ENCODE results near the gene FMNL2. TPM values are rescaled to one million over a fixed set of nuclear protein-coding genes. Genes with fewer than 3 reads are reported as not detected.

FMNL2 gene
- total and polyA plus RNA-seq, 4 experiments from 2014 or later = 0.06 to 1.6 (median 0.94) TPM; not detected in 1

- Histone ChIP-seq H3K36me3 (ENCODE audit: insufficient read depth, low read length) (no peaks in the 10 kb centered on the region), H3K4me3 (ENCODE audit: low read length in 2 of 2) (no peak overlapping the region), H3K9me3 (ENCODE audit: control insufficient read depth in 1 of 2, low read length in 2 of 2) (no peaks in the 10 kb centered on the region), H3K27me3 (ENCODE audit: insufficient read depth, low read length) (no peaks in the 10 kb centered on the region), H3K4me1 (ENCODE audit: insufficient read depth, low read length) (no peaks in the 10 kb centered on the region), H3K27ac (ENCODE audit: low read depth, low read length) (no peak overlapping the region)
- no peak overlapping the region for H3K27ac Mint-ChIP-seq
- H3K9me3 Mint-ChIP-seq = peaks cover 0 to 4% (median 0%) of the 10 kb centered on the region in 8 donors
- ChIA-PET POLR2A (ENCODE audit: partially characterized antibody) (no interaction called here), CTCF (ENCODE audit: partially characterized antibody) (no interaction called here)
- peaks cover 4 to 7% of the 10 kb centered on the region in 2 donors for H3K27me3 Mint-ChIP-seq
- intact Hi-C loops (cut with micrococcal nuclease) = no loop called here
- H3K4me3 Mint-ChIP-seq = no peak overlapping the region
- H3K36me3 Mint-ChIP-seq = no peaks in the 10 kb centered on the region
- no peaks in the 10 kb centered on the region for H3K4me1 Mint-ChIP-seq
- DNase-seq = no peak
Measured at GRCh38 chr2:152363936-152364335, 29.0 kb downstream of the FMNL2 start.

GRCh38 chr2:152367547-152368390 is 32.8 kb downstream of the FMNL2 start:
- no peak overlapping the region for H3K27ac ChIP-seq (ENCODE audit: low read depth, low read length)
- ChIA-PET CTCF (ENCODE audit: partially characterized antibody) (no interaction called here), POLR2A (ENCODE audit: partially characterized antibody) (no interaction called here)
- no peak overlapping the region for H3K4me3 Mint-ChIP-seq
- no peaks in the 10 kb centered on the region for H3K4me1 ChIP-seq (ENCODE audit: insufficient read depth, low read length)
- H3K36me3 ChIP-seq (ENCODE audit: insufficient read depth, low read length) = no peaks in the 10 kb centered on the region
- intact Hi-C loops (cut with micrococcal nuclease) = no loop called here
- H3K9me3 Mint-ChIP-seq = peaks cover 0 to 4% (median 0%) of the 10 kb centered on the region in 8 donors
- H3K27me3 ChIP-seq (ENCODE audit: insufficient read depth, low read length) = no peaks in the 10 kb centered on the region
- peaks cover 5 to 11% of the 10 kb centered on the region in 2 donors for H3K27me3 Mint-ChIP-seq
- no peak overlapping the region for H3K4me3 ChIP-seq (ENCODE audit: low read length in 2 of 2)
- H3K9me3 ChIP-seq (ENCODE audit: control insufficient read depth in 1 of 2, low read length in 2 of 2) = no peaks in the 10 kb centered on the region
- no peak overlapping the region for H3K27ac Mint-ChIP-seq
- no peaks in the 10 kb centered on the region for H3K4me1 Mint-ChIP-seq
- DNase-seq = no peak
- no peaks in the 10 kb centered on the region for H3K36me3 Mint-ChIP-seq

- Mint-ChIP-seq H3K4me3 (no peak overlapping the region), H3K4me1 (no peaks in the 10 kb centered on the region), H3K36me3 (no peaks in the 10 kb centered on the region), H3K9me3 (peaks cover 0 to 4% (median 0%) of the 10 kb centered on the region in 8 donors), H3K27me3 (peaks cover 5 to 9% of the 10 kb centered on the region in 2 donors), H3K27ac (no peak overlapping the region)
- no peak for DNase-seq
- Histone ChIP-seq H3K27ac (ENCODE audit: low read depth, low read length) (no peak overlapping the region), H3K4me3 (ENCODE audit: low read length in 2 of 2) (no peak overlapping the region), H3K4me1 (ENCODE audit: insufficient read depth, low read length) (no peaks in the 10 kb centered on the region), H3K9me3 (ENCODE audit: control insufficient read depth in 1 of 2, low read length in 2 of 2) (no peaks in the 10 kb centered on the region), H3K27me3 (ENCODE audit: insufficient read depth, low read length) (no peaks in the 10 kb centered on the region), H3K36me3 (ENCODE audit: insufficient read depth, low read length) (no peaks in the 10 kb centered on the region)
- CTCF ChIA-PET (ENCODE audit: partially characterized antibody) = no interaction called here
- POLR2A ChIA-PET (ENCODE audit: partially characterized antibody) = no interaction called here
- intact Hi-C loops (cut with micrococcal nuclease) = no loop called here
Measured at GRCh38 chr2:152369176-152369860, 34.3 kb downstream of the FMNL2 start.

- intact Hi-C loops (cut with micrococcal nuclease) = no loop called here
- Mint-ChIP-seq H3K36me3 (no peaks in the 10 kb centered on the region), H3K27me3 (peaks cover 1 to 7% of the 10 kb centered on the region in 2 donors), H3K4me3 (no peak overlapping the region), H3K4me1 (no peaks in the 10 kb centered on the region), H3K27ac (no peak overlapping the region), H3K9me3 (peaks cover 0 to 4% (median 0%) of the 10 kb centered on the region in 8 donors)
- ChIA-PET CTCF (ENCODE audit: partially characterized antibody) (interaction anchor here (1.1 kb wide), 1 partner anchor 21 kb away, joined by 3 read pairs; no protein-coding TSS in a partner anchor), POLR2A (ENCODE audit: partially characterized antibody) (no interaction called here)
- H3K4me1 ChIP-seq (ENCODE audit: insufficient read depth, low read length) = no peaks in the 10 kb centered on the region
- H3K9me3 ChIP-seq (ENCODE audit: control insufficient read depth in 1 of 2, low read length in 2 of 2) = no peaks in the 10 kb centered on the region
- H3K4me3 ChIP-seq (ENCODE audit: low read length in 2 of 2) = no peak overlapping the region
- no peaks in the 10 kb centered on the region for H3K36me3 ChIP-seq (ENCODE audit: insufficient read depth, low read length)
- DNase-seq = no peak
- H3K27me3 ChIP-seq (ENCODE audit: insufficient read depth, low read length) = no peaks in the 10 kb centered on the region
- no peak overlapping the region for H3K27ac ChIP-seq (ENCODE audit: low read depth, low read length)
Measured at GRCh38 chr2:152370783-152371182, 35.8 kb downstream of the FMNL2 start.

GRCh38 chr2:152372438-152372984 is 37.5 kb downstream of the FMNL2 start:
- intact Hi-C loops (cut with micrococcal nuclease) = no loop called here
- Mint-ChIP-seq H3K27me3 (peaks cover 5 to 7% of the 10 kb centered on the region in 2 donors), H3K9me3 (peaks cover 0 to 4% (median 0%) of the 10 kb centered on the region in 8 donors), H3K4me1 (no peaks in the 10 kb centered on the region), H3K4me3 (no peak overlapping the region), H3K27ac (no peak overlapping the region), H3K36me3 (no peaks in the 10 kb centered on the region)
- Histone ChIP-seq H3K9me3 (ENCODE audit: control insufficient read depth in 1 of 2, low read length in 2 of 2) (no peaks in the 10 kb centered on the region), H3K36me3 (ENCODE audit: insufficient read depth, low read length) (no peaks in the 10 kb centered on the region), H3K27ac (ENCODE audit: low read depth, low read length) (no peak overlapping the region), H3K27me3 (ENCODE audit: insufficient read depth, low read length) (no peaks in the 10 kb centered on the region), H3K4me1 (ENCODE audit: insufficient read depth, low read length) (no peaks in the 10 kb centered on the region), H3K4me3 (ENCODE audit: low read length in 2 of 2) (no peak overlapping the region)
- ChIA-PET POLR2A (ENCODE audit: partially characterized antibody) (no interaction called here), CTCF (ENCODE audit: partially characterized antibody) (interaction anchor here (0.6 kb wide), 1 partner anchor 22 kb away, joined by 3 read pairs; no protein-coding TSS in a partner anchor)
- DNase-seq = no peak

GRCh38 chr2:152375174-152375573 is 40.2 kb downstream of the FMNL2 start:
- DNase-seq = no peak
- Mint-ChIP-seq H3K9me3 (peaks cover 0 to 4% (median 0%) of the 10 kb centered on the region in 8 donors), H3K36me3 (no peaks in the 10 kb centered on the region), H3K4me3 (no peak overlapping the region), H3K4me1 (no peaks in the 10 kb centered on the region), H3K27ac (no peak overlapping the region), H3K27me3 (peaks cover 4 to 6% of the 10 kb centered on the region in 2 donors)
- H3K4me3 ChIP-seq (ENCODE audit: low read length in 2 of 2) = no peak overlapping the region
- no peaks in the 10 kb centered on the region for H3K4me1 ChIP-seq (ENCODE audit: insufficient read depth, low read length)
- H3K9me3 ChIP-seq (ENCODE audit: control insufficient read depth in 1 of 2, low read length in 2 of 2) = no peaks in the 10 kb centered on the region
- H3K36me3 ChIP-seq (ENCODE audit: insufficient read depth, low read length) = no peaks in the 10 kb centered on the region
- ChIA-PET CTCF (ENCODE audit: partially characterized antibody) (no interaction called here), POLR2A (ENCODE audit: partially characterized antibody) (no interaction called here)
- H3K27me3 ChIP-seq (ENCODE audit: insufficient read depth, low read length) = no peaks in the 10 kb centered on the region
- intact Hi-C loops (cut with micrococcal nuclease) = no loop called here
- no peak overlapping the region for H3K27ac ChIP-seq (ENCODE audit: low read depth, low read length)

- Histone ChIP-seq H3K9me3 (ENCODE audit: control insufficient read depth in 1 of 2, low read length in 2 of 2) (no peaks in the 10 kb centered on the region), H3K4me3 (ENCODE audit: low read length in 2 of 2) (no peak overlapping the region), H3K27ac (ENCODE audit: low read depth, low read length) (no peak overlapping the region), H3K4me1 (ENCODE audit: insufficient read depth, low read length) (no peaks in the 10 kb centered on the region), H3K27me3 (ENCODE audit: insufficient read depth, low read length) (no peaks in the 10 kb centered on the region), H3K36me3 (ENCODE audit: insufficient read depth, low read length) (no peaks in the 10 kb centered on the region)
- intact Hi-C loops (cut with micrococcal nuclease) = no loop called here
- DNase-seq = no peak
- no peaks in the 10 kb centered on the region for H3K9me3 Mint-ChIP-seq
- no peak overlapping the region for H3K4me3 Mint-ChIP-seq
- H3K36me3 Mint-ChIP-seq = no peaks in the 10 kb centered on the region
- CTCF ChIA-PET (ENCODE audit: partially characterized antibody) = no interaction called here
- H3K4me1 Mint-ChIP-seq = no peaks in the 10 kb centered on the region
- no peak overlapping the region for H3K27ac Mint-ChIP-seq
- H3K27me3 Mint-ChIP-seq = peaks cover 4 to 6% of the 10 kb centered on the region in 2 donors
- POLR2A ChIA-PET (ENCODE audit: partially characterized antibody) = no interaction called here
Measured at GRCh38 chr2:152376385-152376784, 41.4 kb downstream of the FMNL2 start.

Data from CD4-positive, alpha-beta memory T cell (primary cell).